HG02852 (cell line): ENCODE results near the gene SELENON.

Experiments used
- ATAC-seq: cut with Tn5 transposase; IDR thresholded peaks from one replicate; pipeline ENCODE4 v1.9.1; 2021; ENCODE audit warnings: mild to moderate bottlenecking, moderate library complexity; ENCODE audit not compliant: unreplicated experiment

SELENON gene, protein sequence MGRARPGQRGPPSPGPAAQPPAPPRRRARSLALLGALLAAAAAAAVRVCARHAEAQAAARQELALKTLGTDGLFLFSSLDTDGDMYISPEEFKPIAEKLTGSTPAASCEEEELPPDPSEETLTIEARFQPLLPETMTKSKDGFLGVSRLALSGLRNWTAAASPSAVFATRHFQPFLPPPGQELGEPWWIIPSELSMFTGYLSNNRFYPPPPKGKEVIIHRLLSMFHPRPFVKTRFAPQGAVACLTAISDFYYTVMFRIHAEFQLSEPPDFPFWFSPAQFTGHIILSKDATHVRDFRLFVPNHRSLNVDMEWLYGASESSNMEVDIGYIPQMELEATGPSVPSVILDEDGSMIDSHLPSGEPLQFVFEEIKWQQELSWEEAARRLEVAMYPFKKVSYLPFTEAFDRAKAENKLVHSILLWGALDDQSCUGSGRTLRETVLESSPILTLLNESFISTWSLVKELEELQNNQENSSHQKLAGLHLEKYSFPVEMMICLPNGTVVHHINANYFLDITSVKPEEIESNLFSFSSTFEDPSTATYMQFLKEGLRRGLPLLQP

DNA sequence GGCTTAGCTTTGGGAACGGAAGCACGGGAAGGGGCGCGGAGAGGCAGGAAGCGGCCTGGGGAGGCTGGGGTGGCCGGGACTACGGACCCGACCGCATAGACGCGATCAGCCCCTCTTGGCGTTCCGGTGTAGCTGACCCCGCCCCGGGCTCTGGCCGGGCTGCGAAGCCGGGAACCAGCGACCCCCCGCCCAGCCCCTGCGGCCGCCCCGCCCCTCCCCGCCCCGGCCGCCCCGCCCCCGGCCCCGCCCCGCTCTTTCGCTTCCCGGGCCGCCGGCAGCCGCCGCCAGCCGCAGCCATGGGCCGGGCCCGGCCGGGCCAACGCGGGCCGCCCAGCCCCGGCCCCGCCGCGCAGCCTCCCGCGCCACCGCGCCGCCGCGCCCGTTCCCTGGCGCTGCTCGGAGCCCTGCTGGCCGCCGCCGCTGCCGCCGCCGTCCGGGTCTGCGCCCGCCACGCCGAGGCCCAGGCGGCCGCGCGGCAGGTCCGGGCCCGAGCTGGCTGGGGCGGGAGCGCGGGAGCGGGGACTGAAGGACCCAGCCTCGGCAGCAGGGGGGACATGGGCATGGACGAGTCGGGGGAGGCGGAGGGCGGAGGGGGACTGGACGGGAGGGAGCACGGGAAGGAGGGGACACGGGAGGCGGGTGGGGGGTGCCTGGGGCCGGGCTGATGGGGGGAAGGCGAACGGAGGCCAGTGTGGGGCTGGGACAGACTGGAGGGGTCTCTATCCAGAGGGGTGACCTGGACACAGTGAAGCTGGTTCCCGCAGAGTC is at the start of gene SELENON:
Gene SELENON, plus strand, starts transcription at position 259 of the 768 bp plus-strand sequence. Its CDS starts 38 bp downstream, at position 297.
- ATAC-seq: no peak

DNA sequence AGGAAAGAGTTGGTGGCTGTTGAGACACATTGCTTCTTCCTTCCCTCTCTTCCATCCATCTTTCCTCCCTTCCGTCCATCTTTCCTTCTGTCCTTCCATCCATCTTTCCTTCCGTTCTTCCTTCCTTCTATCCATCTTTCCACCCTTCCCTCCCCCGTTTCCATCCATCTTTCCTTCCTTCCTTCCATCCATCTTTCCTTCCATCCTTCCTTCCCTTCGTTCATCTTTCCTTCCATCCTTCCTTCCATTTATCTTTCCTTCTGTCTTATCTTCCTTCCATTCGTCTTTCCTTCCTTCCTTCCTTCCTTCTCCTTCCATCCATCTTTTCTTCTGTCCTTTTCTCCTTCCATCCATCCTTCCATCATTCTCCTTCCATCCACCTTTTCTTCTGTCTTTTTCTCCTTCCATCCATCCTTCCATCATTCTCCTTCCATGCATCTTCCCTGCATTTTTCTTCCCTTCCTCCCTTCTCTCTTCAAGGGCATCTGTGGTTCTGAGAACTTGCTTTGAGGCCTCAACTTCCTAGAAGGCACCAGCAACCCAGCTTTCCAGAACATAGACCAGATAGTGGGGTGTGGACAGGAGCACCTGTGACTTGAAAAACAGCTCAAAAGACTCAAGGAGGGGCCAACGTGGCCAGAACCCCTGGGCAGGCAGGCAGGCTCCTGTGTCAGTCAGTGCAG is 48.9 kb upstream of the SELENON start:
- ATAC-seq: no peak

DNA sequence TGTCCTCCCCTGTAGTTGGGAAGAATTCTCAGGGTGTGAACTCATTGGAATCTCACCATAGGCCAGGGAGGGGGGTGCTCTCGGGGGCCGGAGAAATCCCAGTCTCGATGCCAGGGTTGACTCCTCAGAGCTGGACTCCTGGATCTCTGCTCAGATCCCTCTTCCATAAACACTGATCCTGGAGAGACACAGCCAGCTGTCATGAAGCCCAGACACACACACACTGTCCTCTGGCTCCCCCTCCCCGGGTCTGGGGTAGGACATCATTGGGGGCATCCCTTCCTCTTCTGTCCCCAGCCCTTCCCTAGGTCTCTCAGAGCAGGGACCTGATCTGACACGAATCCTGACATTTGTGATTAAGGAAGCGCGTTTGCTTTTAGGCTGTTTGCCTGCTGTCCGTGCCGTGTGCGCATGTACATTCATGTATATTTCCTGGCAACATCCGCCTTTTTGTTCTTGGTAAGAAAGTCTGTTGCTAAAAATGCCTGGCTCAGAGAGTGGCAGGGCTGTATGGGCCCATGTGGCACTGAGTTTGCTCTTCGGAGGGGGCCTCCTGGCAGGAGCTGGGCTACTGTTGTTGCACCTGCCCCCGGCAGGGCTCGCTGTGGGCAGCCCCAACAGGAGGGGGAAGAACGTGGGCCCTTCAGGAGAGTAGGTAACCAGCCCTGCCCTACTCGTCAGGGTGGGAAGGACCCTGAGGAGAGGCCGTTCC is 45.4 kb upstream of the SELENON start:
- ATAC-seq: no peak

DNA sequence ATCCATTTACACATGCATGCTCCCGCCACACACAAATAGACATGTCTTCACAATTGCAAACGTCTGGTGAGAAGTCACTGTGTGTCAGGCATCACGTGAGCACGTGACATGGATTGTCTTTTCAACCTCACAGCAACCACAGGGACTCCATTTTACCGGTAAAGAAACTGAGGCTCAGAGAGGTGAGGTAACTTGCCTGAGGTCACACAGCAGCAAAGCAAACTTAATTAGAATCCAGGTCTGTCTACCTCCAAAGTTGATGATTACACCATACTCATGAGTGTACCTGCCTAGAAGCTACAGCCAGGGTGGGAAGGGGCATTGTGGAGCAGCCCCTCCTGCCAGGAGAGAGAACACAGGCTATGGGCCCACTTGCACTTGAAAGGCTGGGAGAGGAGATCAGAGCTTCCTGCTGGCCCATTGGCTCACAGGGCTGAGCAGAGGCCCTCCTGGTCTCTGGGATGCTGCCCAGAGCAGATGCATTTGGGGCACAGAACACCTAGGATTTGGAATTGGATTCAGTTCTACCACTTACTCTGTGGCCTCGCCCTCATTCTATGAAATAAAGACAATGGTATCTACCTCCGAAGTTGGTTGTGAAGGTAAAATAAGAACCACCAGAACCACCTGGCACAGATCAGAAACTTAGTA is 44.4 kb upstream of the SELENON start:
- no peak for ATAC-seq

DNA sequence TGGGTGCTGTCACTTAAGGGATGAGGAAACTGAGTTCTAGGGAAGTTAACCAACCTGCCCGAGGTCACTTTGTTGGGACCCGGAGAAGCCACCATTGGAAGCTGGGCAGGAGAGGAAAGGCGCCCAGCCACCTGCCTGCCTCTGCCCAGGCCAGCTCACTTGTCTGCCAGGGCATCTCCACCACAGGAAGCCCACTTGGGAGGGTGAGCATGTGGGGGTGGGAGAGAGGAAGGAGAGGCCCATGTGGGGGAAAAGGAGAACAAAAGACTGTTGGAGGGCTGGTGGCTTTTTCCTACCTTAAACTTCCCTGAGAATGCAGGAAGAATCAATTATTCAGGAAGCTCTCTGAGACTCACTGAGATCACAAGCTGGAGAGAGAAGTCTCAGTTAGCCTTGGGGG is 43.8 kb upstream of the SELENON start:
- ATAC-seq: no peak

DNA sequence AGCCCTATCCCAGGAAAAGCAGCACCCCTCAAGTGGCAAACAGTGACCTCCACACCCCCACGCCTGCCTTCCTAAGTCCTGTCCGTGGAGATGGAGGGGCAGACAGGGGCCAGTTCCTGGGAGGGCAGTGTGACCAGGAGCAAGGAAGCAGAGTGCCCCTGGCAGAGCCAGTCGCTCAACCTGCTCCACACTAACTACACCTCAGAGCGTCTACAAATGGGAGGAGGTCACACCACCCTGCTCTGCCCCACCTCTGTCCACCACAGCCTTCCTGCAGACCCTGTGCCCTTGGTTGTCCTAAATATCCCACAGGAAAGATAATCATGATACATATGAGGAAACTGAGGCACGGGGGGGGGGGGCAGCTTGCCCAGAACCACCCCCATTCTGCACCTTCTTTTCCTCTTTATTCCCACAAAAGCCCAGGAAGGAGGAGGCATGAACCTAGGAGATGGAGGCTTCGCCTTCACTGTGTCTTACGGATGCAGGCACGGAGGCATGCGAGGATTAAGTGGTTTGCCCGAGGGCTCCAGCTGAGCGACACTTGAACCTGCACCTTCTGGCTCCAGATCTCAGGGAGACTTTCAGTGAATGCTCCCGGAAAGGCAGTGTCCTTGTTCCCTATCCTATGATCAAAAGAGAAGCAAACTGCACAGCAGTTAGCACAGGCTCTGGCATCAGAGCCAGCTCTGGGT is 42.7 kb upstream of the SELENON start:
- no peak for ATAC-seq

DNA sequence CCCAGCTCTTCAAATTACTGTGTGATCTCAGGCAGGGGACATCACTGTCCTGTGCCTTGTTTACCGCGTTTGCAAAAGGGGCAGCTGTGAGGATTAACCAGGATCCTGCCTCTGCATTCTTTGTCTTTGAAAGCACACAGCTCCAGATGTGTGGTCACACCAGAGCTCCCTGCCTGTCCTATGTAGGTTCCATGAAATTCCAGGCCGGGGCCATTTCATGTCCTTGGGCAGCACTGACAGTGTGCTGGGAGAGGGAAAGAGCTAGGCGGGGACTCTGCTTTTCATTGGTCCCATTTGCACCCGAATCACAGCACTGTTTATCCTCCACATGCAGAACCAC is 42.2 kb upstream of the SELENON start:
- ATAC-seq: no peak

DNA sequence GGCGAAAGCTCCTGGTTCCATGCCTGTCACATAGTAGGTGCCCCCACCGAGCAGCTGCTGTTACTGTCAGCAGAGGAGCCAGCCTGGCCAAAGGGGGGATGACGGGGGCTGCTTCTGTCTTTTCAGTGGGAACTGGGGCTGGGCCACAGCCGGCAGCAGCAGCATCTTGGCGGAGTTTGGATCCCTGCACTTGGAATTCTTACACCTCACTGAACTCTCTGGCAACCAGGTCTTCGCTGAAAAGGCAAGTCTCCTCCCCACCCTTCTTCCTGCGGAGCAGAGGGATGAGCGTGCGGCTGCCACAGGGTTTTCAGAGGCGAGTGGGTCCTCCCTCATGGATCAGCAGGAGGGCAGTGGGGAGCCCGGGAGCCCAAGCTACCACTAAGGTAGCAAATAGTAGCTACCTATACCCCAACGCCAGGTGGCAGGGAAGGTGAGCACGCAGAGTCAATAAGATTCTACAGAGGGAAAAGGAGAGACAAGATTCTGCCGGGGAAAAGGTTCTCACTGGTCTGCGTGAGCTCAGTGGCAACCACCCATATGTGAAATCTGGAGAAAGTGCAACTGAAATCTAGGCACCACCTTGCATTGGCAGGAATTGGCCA is 41.4 kb upstream of the SELENON start:
- ATAC-seq: no peak

DNA sequence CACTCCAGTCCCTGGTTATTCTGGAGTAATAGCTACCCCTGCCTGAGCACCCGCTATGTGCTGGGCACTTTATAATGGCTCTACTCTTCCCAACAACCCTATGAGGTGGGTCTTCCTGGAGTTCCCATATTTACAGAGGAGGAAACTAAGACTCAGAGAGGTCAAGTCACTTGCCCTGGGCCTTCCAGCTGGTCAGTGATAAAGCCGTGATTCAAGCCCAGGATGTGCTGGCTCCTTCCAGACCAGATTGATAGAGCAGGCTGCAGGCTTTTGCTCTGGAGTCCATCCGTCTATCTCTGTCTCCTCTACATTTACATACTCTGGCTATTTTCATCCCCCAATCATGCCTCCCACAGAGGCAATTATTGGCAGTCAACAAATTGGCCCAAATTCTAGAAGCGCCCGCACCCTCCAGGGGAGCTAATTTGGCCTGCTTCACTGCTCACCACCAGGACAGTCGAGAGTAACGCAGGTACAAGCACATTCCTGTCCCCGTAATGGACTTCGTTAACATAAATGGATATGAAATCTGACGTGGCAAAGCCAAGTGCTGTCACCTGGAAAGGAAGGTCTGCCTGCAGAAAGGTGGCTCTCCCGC is 39.8 kb upstream of the SELENON start:
- ATAC-seq: no peak

DNA sequence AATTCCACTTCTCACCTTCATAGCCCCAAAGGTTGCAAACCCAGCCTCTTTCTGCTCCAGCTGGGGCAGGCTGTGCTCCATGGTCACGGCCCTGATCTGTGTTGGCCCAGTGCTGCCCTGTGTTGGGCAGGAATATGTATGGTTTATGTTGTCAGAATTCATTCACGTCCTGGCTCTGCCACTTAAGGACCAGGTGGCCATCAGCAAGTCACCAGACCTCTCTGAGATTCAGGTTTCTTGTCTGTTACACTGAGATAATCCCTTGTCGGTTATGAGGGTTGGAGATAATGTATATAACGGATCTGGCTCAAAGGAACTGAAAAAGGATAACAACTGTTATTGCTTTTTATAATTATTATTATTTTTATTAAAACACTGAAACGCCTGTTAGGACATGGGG is 39.1 kb upstream of the SELENON start:
- no peak for ATAC-seq

DNA sequence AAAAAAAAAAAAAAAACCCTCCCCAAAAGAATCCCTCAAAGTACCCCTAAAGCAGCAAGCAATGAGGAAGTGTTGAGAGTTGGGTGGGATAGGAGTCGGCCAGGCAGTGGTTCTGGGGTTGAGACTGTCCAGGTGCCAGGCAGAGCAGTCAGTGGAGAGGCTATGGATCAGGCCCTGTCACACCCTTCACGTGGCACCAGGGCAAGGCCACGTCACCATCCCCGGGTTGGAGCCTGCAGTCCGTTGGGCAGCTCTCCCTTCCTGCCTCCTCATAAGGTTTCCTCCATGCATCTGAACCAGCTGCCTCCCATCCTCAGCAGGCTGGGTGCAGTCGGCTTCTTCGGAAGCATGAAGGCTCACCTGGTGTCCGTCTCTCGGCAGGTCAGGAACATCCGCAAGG is 36.5 kb upstream of the SELENON start:
- ATAC-seq: no peak

DNA sequence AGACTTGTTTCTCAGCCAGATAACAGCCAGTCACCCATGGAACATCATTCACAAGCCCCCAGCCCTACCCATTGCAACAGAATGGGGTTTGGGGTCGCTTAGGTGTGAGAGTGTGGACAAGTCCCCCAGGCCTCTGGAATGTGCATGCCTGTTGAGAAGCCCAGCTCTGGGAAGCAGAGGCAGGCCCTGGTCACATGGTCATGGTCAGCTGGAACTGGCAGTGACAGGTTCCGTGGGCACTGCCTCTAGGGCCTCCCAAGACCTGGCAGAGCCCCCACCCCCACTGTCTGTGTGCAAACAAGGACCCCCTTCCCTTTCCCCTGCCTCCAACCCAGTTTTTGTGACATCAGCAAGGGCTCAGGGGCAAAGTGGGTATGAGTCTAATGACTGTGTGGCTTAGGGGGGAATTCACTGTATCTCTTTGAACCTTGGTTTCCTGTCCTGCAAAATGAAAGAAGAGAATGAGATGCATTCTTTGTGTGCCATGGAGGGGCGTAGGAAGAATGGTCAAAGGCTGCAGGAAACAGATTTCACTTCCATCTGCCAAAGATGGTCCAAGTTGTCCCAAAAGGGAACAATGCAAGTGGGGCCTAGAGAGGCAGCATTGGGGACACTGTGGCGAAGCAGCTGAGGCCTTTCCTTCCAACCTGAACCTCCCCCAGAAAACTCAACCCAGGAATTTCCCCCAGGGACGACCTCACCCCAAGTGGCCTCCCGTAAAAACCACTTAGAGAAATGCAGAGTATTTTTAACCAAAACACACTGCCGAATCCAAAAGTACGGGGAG is 34.7 kb upstream of the SELENON start:
- no peak for ATAC-seq

DNA sequence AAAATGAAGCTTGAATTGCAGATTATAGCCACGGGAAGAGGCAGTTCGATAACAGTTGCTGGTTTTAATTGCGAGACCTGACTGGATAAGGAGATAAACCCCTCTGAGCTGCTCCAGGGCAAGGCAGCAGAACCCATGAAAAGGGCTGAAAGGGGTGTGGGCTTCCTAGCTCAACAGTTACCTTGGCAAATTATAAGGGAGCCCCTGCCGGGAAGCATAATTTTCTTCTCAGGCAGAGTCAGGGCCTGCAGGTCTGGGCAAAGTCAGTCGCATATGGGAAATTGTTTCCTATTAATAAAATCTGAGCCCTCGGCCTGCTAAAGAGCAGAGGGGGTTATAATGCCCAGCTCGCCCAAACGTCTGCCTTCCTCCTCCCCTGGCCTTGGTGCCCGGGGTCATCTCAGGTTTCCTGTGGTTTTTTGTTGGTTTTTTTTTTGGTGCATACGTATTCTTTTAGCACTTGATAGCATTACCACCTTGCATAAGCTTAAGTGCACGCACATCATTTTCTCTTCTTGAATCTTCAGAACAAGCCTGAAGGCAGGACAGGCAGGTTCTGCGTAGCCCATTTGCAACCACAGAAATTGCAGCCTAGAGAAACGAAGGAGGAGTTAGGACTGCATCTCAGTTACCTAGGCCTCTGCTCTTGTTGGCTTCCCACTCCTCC is 33.9 kb upstream of the SELENON start:
- ATAC-seq: no peak

DNA sequence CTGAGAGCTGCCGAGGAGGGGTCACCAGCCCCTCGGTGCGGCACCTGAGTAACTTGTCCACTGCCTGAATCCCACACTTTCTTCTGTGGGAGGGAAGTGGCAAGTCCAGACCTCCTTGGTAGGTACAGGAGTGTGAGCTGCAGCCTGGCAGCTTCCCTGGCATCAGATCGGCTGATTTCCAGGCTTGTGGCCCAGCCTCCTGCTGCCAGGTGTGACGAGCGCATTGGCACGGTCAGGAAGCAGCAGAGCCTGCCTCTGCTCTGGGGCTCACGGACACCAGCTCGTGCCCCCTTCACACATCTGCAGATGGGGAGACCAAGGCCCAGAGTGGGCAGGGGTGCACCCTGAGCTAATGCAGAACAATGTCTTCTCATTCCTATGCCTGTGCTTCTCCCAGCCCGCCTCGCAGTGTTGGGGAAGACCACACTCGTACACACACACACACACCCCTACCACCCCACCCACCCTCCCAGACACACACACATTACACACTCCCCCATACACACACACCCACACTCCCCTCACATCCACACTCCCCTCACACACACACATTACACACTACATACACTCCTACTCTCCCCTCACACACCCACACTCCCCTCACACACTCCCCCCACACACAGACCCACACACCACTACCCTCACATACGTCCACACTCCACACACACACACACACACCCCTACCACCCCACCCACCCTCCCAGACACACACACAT is 33.1 kb upstream of the SELENON start:
- ATAC-seq: no peak

DNA sequence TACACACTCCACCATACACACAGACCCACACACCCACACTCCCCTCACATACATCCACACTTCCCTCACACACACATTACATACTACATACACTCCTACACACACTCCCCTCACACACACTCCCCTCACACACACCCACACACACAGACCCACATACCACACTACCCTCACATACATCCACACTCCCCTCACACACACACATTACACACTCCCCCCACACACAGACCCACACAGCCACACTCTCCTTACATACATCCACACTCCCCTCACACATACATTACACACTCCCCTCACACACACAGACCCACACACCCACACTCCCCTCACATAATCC is 32.6 kb upstream of the SELENON start:
- ATAC-seq: no peak

DNA sequence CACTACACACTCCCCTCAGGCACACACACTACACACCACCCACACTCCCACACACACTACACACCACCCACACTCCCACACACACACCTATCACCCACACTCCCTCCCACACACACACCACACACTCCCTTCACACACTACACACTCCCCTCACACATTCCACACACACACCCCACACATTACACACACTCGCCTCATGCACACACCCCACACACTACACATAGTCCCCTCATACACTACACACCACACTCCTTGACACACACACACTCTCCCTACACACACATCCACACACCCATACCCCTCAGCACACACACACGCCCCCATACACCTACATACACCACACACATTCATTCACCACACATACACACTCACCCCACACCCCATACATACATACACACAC is 31.0 kb upstream of the SELENON start:
- ATAC-seq: no peak
